Measurements from ENCODE around the gene FYTTD1. TPM values are rescaled to one million over a fixed set of nuclear protein-coding genes. Genes with fewer than 3 reads are reported as not detected.

The FYTTD1 gene
- polyA plus RNA-seq, 2 of the 4 experiments (the other 2 are of a cell fraction): 22.2 to 37.3 TPM

DNA sequence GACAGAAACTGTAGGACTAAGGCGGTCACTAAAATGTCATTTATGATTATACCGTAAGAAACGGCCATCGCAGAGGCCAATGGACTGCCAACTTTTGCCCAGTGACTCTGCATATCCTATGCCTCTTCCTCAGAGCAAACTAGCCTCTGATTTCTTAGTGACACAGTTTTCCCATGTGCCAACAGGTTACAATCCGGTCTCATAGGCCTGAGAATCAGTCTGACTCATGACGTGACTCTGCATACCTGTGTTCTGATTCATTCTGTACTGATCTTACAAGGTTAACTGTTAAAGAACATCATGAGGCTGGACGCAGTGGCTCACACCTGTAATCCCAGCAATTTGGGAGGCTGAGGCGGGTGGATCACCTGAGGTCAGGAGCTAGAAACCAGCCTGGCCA, 30.8 kb upstream of the FYTTD1 start (continued):
- TF ChIP-seq REST (IDR thresholded peaks at IDR 0.05) (no peak), POLR2AphosphoS2 (conservative IDR thresholded peaks at IDR 0.05; ENCODE audit: low read length) (no peak), JUNB (IDR thresholded peaks at IDR 0.05) (peak; percentile 58), RCOR1 (IDR thresholded peaks at IDR 0.05; ENCODE audit: low read depth, low read length) (no peak), HEYL (CRISPR knock-in tag; IDR thresholded peaks at IDR 0.05) (no peak), ZC3H11A (IDR thresholded peaks at IDR 0.05) (no peak), CEBPB (IDR thresholded peaks at IDR 0.05) (no peak), CBX2 (IDR thresholded peaks at IDR 0.05; ENCODE audit: borderline replicate concordance, low read depth) (no peak), CHD4 (IDR thresholded peaks at IDR 0.05; ENCODE audit: borderline replicate concordance) (no peak), FOXS1 (CRISPR knock-in tag; IDR thresholded peaks at IDR 0.05) (no peak), EP300 (IDR thresholded peaks at IDR 0.05) (no peak), PHF8 (IDR thresholded peaks at IDR 0.05; ENCODE audit: borderline replicate concordance, low read depth) (no peak), KDM5A (IDR thresholded peaks at IDR 0.05) (no peak), NFE2L2 (conservative IDR thresholded peaks at IDR 0.05; ENCODE audit: low read length) (peak; percentile 57), HOXB13 (CRISPR knock-in tag; IDR thresholded peaks at IDR 0.05; ENCODE audit: low read depth) (peak; percentile 36; the same call in 1 of the 2 replicates), POLR2A (IDR thresholded peaks at IDR 0.05; ENCODE audit: low read length) (no peak), JUN (IDR thresholded peaks at IDR 0.05) (peak in 1 of 2 experiments; percentile 24; a peak in 1 of 5 replicates), SREBF2 (IDR thresholded peaks at IDR 0.05) (no peak), TP53 (CRISPR knock-in tag; IDR thresholded peaks at IDR 0.05) (no peak), ZNF302 (CRISPR knock-in tag; IDR thresholded peaks at IDR 0.05) (no peak), MYC (IDR thresholded peaks at IDR 0.05; ENCODE audit: borderline replicate concordance, low read length) (no peak), GATA3 (IDR thresholded peaks at IDR 0.05; ENCODE audit: borderline replicate concordance) (no peak), HDAC2 (IDR thresholded peaks at IDR 0.05) (no peak), SMC3 (IDR thresholded peaks at IDR 0.05) (no peak), ESRRA (IDR thresholded peaks at IDR 0.05; ENCODE audit: borderline replicate concordance, low read length) (no peak), PBX3 (IDR thresholded peaks at IDR 0.05) (no peak), ATOH8 (CRISPR knock-in tag; IDR thresholded peaks at IDR 0.05; ENCODE audit: low read depth) (no peak), BHLHE40 (IDR thresholded peaks at IDR 0.05; ENCODE audit: low read depth, low read length) (no peak)
- TF ChIP-seq, protein P1, sequence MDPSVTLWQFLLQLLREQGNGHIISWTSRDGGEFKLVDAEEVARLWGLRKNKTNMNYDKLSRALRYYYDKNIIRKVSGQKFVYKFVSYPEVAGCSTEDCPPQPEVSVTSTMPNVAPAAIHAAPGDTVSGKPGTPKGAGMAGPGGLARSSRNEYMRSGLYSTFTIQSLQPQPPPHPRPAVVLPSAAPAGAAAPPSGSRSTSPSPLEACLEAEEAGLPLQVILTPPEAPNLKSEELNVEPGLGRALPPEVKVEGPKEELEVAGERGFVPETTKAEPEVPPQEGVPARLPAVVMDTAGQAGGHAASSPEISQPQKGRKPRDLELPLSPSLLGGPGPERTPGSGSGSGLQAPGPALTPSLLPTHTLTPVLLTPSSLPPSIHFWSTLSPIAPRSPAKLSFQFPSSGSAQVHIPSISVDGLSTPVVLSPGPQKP (IDR thresholded peaks at IDR 0.05; ENCODE audit: low read depth, low read length): no peak
- TF ChIP-seq, protein P2, sequence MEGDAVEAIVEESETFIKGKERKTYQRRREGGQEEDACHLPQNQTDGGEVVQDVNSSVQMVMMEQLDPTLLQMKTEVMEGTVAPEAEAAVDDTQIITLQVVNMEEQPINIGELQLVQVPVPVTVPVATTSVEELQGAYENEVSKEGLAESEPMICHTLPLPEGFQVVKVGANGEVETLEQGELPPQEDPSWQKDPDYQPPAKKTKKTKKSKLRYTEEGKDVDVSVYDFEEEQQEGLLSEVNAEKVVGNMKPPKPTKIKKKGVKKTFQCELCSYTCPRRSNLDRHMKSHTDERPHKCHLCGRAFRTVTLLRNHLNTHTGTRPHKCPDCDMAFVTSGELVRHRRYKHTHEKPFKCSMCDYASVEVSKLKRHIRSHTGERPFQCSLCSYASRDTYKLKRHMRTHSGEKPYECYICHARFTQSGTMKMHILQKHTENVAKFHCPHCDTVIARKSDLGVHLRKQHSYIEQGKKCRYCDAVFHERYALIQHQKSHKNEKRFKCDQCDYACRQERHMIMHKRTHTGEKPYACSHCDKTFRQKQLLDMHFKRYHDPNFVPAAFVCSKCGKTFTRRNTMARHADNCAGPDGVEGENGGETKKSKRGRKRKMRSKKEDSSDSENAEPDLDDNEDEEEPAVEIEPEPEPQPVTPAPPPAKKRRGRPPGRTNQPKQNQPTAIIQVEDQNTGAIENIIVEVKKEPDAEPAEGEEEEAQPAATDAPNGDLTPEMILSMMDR (IDR thresholded peaks at IDR 0.05): no peak
- TF ChIP-seq, protein P3, sequence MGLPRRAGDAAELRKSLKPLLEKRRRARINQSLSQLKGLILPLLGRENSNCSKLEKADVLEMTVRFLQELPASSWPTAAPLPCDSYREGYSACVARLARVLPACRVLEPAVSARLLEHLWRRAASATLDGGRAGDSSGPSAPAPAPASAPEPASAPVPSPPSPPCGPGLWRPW (IDR thresholded peaks at IDR 0.05): no peak

Measured in A549 (cell line).